ENCODE data around the gene TMEM200A. TPM values are rescaled to one million over a fixed set of nuclear protein-coding genes. Genes with fewer than 3 reads are reported as not detected.

The TMEM200A gene
- total RNA-seq, 1 experiment from 2014 or later, result 0.10 TPM

- ATAC-seq (no peak), DNase-seq (ENCODE audit: low read depth, low spot score) (no peak)
- intact Hi-C loops (cut with micrococcal nuclease; ENCODE audit: unreplicated experiment) (no loop called here), in situ Hi-C loops (cut with HindIII; ENCODE audit: low pct_unique_long_range_greater_than_20kb, low sequenced_read_pairs) (no loop called here)
- no TSS peak for BruUV-seq (replicated peaks)
- H3K4me1 ChIP-seq (ENCODE audit: control insufficient read depth, insufficient read depth, low read length), result no peaks in the 10 kb centered on the region
- no peak overlapping the region for H3K27ac ChIP-seq (ENCODE audit: low read length)
- no peaks in the 10 kb centered on the region for H3K27me3 ChIP-seq (ENCODE audit: control insufficient read depth, insufficient read depth, low read length)
- ChIA-PET CTCF (interaction anchor here (0.6 kb wide), 1 partner anchor 95 kb away, joined by 3 read pairs; no protein-coding TSS in a partner anchor), POLR2A (no interaction called here)
- H3K9me3 ChIP-seq (ENCODE audit: control insufficient read depth, insufficient read depth, low read depth, low read length), result no peaks in the 10 kb centered on the region
- no peaks in the 10 kb centered on the region for H3K36me3 ChIP-seq (ENCODE audit: control insufficient read depth, insufficient read depth, low read length)
- TF ChIP-seq CTCF (IDR thresholded peaks at IDR 0.05), result no peak
- TF ChIP-seq REST (IDR thresholded peaks at IDR 0.05; ENCODE audit: insufficient read depth in 1 of 2, low read depth in 2 of 2, low read length in 1 of 2), result no peak
- no peak for TF ChIP-seq POLR2AphosphoS5 (IDR thresholded peaks at IDR 0.05; ENCODE audit: low read depth, low read length)
- TF ChIP-seq TCF7L2 (IDR thresholded peaks at IDR 0.05; ENCODE audit: low read depth, low read length), result no peak
- no peak for TF ChIP-seq SIN3A (IDR thresholded peaks at IDR 0.05; ENCODE audit: borderline replicate concordance, insufficient read depth, low read depth, low read length)
- H3K4me3 ChIP-seq (ENCODE audit: low read depth in 2 of 2, low read length in 2 of 2), result no peak overlapping the region
Measured at GRCh38 chr6:130389142-130389541, 23.3 kb downstream of the TMEM200A start.

- TF ChIP-seq POLR2AphosphoS5 (IDR thresholded peaks at IDR 0.05; ENCODE audit: low read depth, low read length) (no peak), REST (IDR thresholded peaks at IDR 0.05; ENCODE audit: insufficient read depth in 1 of 2, low read depth in 2 of 2, low read length in 1 of 2) (no peak), CTCF (IDR thresholded peaks at IDR 0.05) (no peak; the same call in 1 of the 2 replicates), SIN3A (IDR thresholded peaks at IDR 0.05; ENCODE audit: borderline replicate concordance, insufficient read depth, low read depth, low read length) (no peak), TCF7L2 (IDR thresholded peaks at IDR 0.05; ENCODE audit: low read depth, low read length) (no peak)
- no TSS peak for BruUV-seq (replicated peaks)
- H3K9me3 ChIP-seq (ENCODE audit: control insufficient read depth, insufficient read depth, low read depth, low read length), result no peaks in the 10 kb centered on the region
- no peaks in the 10 kb centered on the region for H3K4me1 ChIP-seq (ENCODE audit: control insufficient read depth, insufficient read depth, low read length)
- no peak for DNase-seq (ENCODE audit: low read depth, low spot score)
- H3K27ac ChIP-seq (ENCODE audit: low read length), result no peak overlapping the region
- ChIA-PET POLR2A (no interaction called here), CTCF (no interaction called here)
- no peak overlapping the region for H3K4me3 ChIP-seq (ENCODE audit: low read depth in 2 of 2, low read length in 2 of 2)
- no peaks in the 10 kb centered on the region for H3K36me3 ChIP-seq (ENCODE audit: control insufficient read depth, insufficient read depth, low read length)
- no peak for ATAC-seq
- intact Hi-C loops (cut with micrococcal nuclease; ENCODE audit: unreplicated experiment) (no loop called here), in situ Hi-C loops (cut with HindIII; ENCODE audit: low pct_unique_long_range_greater_than_20kb, low sequenced_read_pairs) (no loop called here)
- no peaks in the 10 kb centered on the region for H3K27me3 ChIP-seq (ENCODE audit: control insufficient read depth, insufficient read depth, low read length)
Measured at GRCh38 chr6:130390890-130391289, 25.1 kb downstream of the TMEM200A start.

Measured in Panc1 (cell line).